Activated CD4-positive, alpha-beta T cell treated with anti-CD3 and anti-CD28 coated beads, Interleukin-10, Interleukin-2, amounts not matched to agents 100 ng/mL and 50 ng/mL, durations not matched to agents 16 hours and 8 hours (primary cell): Measurements from ENCODE around the gene JAG2.

Experiments used
- DNase-seq: peaks from one replicate; pipeline ENCODE4 v3.0.0-alpha.2; 2020

Gene JAG2

GRCh38 chr14:105149146-105149781, 19.3 kb downstream of the JAG2 start:
- no peak for DNase-seq

DNA sequence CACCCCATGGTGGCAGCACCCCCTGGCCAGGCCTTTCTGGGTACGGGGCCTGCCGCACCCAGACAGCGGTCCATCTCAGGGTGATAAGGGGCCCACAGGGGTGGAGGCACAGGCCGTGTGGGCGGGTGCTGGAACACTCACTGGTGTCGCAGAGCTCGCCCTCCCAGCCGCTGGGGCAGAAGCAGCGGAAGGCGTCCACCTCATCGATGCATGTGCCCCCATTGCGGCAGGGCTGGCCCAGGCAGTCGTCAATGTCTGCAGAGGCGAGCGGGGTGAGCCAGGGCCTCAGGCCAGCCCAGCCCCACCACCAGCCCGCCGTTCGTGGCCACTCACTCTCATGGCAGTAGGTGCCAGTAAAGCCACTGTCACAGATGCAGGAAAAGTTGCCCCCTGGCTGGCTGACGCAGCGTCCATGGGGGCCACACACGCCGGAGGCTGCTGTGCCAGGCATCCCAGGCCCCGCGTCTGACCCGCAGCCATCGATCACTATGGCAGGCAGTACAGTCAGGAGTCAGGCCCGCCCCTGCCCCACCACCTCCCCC, 19.9 kb downstream of the JAG2 start:
- DNase-seq: no peak

DNA sequence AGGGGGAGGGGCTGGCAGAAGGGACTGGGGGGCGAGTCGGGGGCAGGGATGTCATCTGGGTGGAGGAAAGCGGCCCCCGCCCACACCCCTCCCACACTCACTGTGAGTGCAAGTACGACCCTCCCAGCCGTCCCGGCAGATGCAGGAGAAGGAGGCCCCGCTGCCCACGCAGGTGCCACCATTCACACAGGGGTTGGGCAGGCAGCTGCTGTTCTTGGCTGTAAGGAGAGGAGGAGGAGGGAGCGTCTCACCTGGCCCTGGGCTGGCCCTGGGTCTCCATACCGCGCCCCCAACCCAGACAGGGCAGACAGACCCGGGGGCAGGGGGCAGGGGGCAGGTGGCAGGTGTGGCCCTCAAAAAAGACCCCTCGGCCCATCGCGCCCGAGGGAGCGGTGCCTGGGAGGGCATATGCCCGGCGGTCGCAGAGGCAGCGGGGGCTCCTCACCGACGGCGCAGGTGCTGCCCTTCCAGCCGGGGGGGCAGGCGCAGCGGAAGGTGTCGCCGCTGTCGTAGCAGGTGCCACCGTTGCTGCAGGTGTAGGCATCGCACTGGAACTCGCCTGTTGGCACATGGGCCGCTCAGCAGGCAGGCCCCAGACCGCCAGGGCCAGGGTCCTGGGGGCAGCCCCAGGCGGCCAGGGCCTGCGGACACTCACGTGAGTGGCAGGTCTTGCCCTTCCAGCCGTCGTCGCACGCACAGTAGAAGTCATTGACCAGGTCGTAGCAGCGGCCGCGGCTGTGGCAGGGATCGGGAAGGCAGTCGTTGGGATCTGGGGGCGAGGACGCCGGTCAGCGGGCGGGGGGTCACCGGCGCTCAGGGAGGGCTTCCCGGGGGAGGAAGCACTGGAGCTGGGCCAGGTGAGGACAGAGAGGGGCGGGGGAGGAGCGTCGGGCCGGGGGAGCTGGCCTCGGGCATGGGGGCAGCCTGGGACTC, 20.6 kb downstream of the JAG2 start:
- no peak for DNase-seq

- no peak for DNase-seq
Observed at GRCh38 chr14:105146976-105147635, 21.5 kb downstream of the JAG2 start.

DNA sequence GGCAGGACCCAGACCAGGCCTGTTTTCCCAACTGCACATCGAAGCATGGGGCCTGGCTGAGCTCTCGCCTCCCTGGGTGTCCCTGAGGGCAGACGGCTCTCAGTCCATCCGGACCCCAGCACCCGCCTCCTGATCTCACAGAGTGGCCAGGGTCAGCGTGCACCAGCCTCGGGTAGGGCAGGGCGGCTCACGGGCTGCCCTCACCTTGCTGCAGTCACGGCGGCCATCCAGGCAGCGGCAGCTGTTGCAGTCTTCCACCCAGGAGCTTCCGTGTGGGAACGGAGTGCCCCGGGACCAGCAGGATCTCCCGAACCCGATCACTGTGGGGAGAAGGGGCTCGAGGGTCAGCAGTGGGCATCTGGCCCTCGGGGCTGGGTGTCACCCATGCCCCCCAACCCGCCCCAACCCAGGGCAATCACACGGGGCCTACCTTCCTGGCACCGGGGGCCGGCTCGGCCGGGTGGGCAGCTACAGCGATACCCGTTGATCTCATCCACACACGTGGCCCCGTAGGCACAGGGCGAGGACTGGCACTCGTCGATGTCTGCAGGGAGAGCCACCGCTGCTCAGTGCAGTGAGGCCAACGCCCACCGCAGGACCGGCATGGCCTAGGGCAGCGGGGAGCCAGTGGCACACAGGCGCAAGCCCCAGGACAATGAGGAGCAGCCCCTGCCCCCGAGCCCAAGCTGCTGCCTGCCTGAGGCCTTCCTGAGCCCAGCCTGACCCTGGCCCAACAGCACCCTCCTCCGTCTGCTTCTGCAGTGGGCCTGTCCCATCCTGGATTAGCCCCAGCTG, 22.2 kb downstream of the JAG2 start:
- no peak for DNase-seq

- DNase-seq: no peak
Observed at GRCh38 chr14:105145381-105146180, 23.0 kb downstream of the JAG2 start.

DNA sequence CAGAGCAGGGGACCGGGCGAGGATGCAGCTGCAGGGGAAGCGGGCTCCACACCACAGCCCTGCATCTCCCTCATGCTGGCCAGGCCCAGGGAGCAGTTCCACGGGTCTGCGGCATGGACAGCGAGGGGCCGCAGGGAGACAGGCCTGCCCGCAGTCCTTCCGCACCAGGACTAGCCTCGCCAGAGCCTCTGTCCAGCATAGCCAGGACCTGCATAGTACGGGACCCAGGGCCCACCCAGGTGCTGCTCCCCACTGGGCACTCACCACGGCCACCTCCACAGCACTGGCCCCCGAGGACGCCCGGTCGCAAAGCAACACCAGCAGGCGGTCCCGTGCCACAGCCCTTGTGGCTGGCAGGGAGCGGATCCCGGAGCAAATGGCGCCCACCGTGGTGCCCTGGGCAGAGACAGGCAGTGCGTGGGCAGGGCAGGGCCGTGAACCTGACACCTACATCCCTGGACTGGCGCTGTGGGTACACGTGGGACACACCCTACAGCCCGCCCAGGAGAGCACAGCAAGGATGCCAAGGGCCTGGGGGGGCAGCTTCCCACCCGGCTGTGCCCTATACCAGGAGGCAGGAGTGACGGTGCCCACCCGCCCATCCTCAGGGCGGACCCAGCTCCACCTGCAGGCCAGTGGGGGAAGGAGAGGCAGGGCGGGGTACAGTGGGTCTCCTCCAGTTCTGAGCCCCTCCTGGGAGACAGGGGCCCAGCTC, 23.8 kb downstream of the JAG2 start:
- no peak for DNase-seq

- DNase-seq: no peak
Observed at GRCh38 chr14:105144026-105144665, 24.4 kb downstream of the JAG2 start.

DNA sequence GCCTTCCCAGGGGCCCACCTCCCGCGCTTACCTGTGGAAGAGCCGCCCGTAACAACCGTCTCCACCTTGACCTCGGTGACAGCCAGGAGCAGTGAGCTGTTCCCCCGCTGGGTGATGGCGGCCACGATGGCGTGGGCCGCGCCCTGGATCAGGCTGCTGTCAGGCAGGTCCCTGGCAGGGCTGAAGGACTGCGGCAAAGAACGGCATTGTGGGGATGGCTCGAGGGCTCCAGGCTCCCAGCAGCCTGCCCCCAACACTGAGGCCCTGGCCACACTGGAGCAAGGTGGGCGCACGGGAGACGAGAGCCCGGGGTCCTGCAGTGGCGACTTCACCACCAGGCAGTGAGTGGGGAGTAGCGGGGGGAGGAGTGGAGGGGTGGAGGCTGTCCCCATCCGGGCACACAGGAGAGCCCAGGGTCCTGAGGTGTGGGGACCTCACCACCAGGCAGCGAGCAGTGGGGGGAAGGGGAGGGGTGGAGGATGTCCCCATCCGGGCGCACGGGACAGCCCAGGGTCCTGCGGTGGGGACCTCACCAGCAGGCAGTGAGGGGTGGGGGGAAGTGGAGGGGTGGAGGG, 25.0 kb downstream of the JAG2 start:
- DNase-seq: no peak

DNA sequence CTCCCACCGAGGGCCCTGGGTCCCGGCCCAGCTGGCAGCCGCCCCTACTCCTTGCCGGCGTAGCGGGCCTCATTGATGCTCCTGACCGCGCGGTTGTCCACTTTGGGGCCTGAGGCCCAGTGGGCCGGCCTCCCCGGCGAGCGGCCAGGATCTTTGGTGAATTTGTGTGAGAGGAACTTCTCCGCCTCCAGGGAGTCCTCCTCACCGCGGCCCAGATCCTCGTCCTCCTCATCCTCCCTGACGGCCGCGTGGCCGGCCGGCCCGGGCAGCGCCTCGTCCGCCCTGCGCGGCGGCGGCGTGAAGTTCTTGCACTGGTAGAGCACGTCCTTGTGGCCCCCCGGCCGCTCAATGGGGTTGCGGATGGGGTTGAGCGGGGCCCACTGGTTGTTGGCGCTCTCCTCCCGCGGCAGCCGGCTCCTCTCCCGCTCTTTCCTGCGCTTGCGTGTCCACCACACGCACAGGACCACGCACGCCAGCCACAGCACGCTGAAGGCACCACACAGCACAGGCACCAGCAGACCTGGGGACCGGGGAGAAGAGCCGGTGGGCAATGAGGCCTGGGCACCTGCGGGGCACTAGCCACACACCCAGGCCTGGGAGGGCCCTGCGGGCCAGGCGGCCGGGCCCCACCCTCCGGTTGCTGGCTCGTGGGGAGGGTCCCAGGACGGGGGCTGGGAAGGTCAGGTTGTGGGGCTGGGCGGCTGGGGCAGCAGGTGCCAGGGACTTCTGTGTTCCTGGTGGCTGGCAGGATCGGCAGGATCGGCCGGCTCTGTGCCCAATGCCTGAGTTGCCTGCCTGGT, 25.7 kb downstream of the JAG2 start:
- no peak for DNase-seq

DNA sequence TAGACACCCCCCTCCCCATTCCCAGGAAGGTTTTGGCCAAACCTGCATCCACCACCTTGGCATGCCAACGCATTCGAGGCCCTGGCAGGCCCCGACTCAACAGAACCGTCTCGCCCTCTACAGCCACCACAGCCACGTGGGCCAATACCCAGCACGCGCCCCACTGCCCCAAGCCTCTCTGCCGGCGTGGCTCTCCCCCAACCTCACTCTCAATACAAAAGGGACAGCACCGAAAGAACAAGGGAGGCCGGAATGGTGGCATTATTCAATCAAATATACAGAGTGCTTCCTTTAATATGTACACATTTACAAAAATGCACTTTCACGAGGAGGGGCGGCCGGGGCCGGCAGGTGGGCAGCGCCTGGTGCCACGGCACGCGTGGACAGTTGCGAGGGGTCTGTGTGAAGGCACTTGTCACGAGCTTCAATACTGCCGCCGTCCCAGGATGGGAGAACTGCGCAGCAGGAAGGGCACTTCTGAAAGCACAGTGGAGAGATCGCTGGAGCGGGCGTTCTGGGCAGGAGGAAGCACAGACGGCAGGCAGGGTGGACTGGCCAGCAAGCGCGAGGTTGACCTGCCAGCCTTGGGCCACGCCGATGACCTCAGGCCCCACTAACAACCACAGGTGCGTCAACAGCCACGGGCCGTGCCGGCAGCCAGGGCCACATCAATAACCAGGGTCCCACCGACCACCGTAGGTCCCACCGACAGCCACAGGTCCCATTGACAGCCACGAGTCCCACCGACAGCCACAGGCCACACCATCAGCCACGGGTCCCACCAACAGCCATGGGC, 26.9 kb downstream of the JAG2 start:
- no peak for DNase-seq

GRCh38 chr14:105141026-105141425, 27.6 kb downstream of the JAG2 start:
- no peak for DNase-seq

GRCh38 chr14:105140581-105140980, 28.0 kb downstream of the JAG2 start:
- DNase-seq: no peak

GRCh38 chr14:105139831-105140239, 28.7 kb downstream of the JAG2 start:
- no peak for DNase-seq

- DNase-seq: no peak
Observed at GRCh38 chr14:105139212-105139825, 29.3 kb downstream of the JAG2 start.

GRCh38 chr14:105138551-105139111, 29.9 kb downstream of the JAG2 start:
- DNase-seq: no peak

- DNase-seq: no peak
Observed at GRCh38 chr14:105138021-105138541, 30.5 kb downstream of the JAG2 start.
